ENCODE results near the gene AHRR. TPM values are rescaled to one million over a fixed set of nuclear protein-coding genes. Genes with fewer than 3 reads are reported as not detected.

AHRR gene
- polyA plus RNA-seq, 3 donors, result 0.15 TPM; not detected in 1

- no peaks in the 10 kb centered on the region for H3K27me3 ChIP-seq (ENCODE audit: control insufficient read depth in 2 of 2, insufficient read depth in 2 of 2, low read length in 2 of 2)
- WGBS (ENCODE audit: insufficient coverage), result no CpG with 5 or more reads among the region's 1 CpG
- Mint-ChIP-seq H3K27ac (no peak overlapping the region), H3K36me3 (no peaks in the 10 kb centered on the region), H3K4me1 (no peaks in the 10 kb centered on the region), H3K4me3 (no peak overlapping the region), H3K9me3 (peaks cover 7 to 24% (median 22%) of the 10 kb centered on the region in 7 donors), H3K27me3 (ENCODE audit: low read depth in 3 of 3) (peaks cover 0 to 3% (median 2%) of the 10 kb centered on the region in 3 donors)
- no peaks in the 10 kb centered on the region for H3K79me2 ChIP-seq (ENCODE audit: insufficient read depth, low read length)
- no peak overlapping the region for H3K4me3 ChIP-seq (replicated peaks in 1 of 3; ENCODE audit: low read depth in 2 of 3, low read length in 3 of 3)
- H3K4me1 ChIP-seq (ENCODE audit: control insufficient read depth in 1 of 2, insufficient read depth in 2 of 2, low read length in 2 of 2), result peaks cover 0 to 6% of the 10 kb centered on the region in 2 donors
- intact Hi-C loops (cut with micrococcal nuclease), result no loop called here
- no peaks in the 10 kb centered on the region for H3K36me3 ChIP-seq (replicated peaks in 1 of 2; ENCODE audit: control insufficient read depth in 1 of 2, insufficient read depth in 2 of 2, low read length in 2 of 2)
- peaks cover 0 to 16% of the 10 kb centered on the region in 2 donors for H3K9me3 ChIP-seq (replicated peaks in 1 of 2; ENCODE audit: control insufficient read depth in 1 of 2, insufficient read depth in 1 of 2, low read length in 2 of 2)
- DNase-seq, result peak in 1 of 3 donors; percentile 1
- H2AFZ ChIP-seq (ENCODE audit: insufficient read depth, low read depth, low read length, poor library complexity, severe bottlenecking), result no peak overlapping the region
- no peak overlapping the region for H3K4me2 ChIP-seq (replicated peaks; ENCODE audit: extremely low read depth, low read length, poor library complexity, severe bottlenecking)
- no peaks in the 10 kb centered on the region for H4K20me1 ChIP-seq (ENCODE audit: insufficient read depth, low read length)
- no peak for TF ChIP-seq CTCF (IDR thresholded peaks at IDR 0.05)
- no peak overlapping the region for H3K9ac ChIP-seq (ENCODE audit: insufficient read depth, low read length, poor library complexity, severe bottlenecking)
- H3K27ac ChIP-seq (ENCODE audit: low read depth in 1 of 2, low read length in 2 of 2), result no peak overlapping the region
Measured at GRCh38 chr5:385321-385720, 63.8 kb downstream of the AHRR start.

- peaks cover 0 to 3% (median 2%) of the 10 kb centered on the region in 3 donors for H3K27me3 Mint-ChIP-seq (ENCODE audit: low read depth in 3 of 3)
- TF ChIP-seq CTCF (IDR thresholded peaks at IDR 0.05), result no peak
- no peak overlapping the region for H2AFZ ChIP-seq (ENCODE audit: insufficient read depth, low read depth, low read length, poor library complexity, severe bottlenecking)
- WGBS (ENCODE audit: insufficient coverage), result 94% methylated on average over 14 of the region's 18 CpGs
- peaks cover 0 to 6% of the 10 kb centered on the region in 2 donors for H3K4me1 ChIP-seq (ENCODE audit: control insufficient read depth in 1 of 2, insufficient read depth in 2 of 2, low read length in 2 of 2)
- no peak overlapping the region for H3K9ac ChIP-seq (ENCODE audit: insufficient read depth, low read length, poor library complexity, severe bottlenecking)
- H3K9me3 ChIP-seq (replicated peaks in 1 of 2; ENCODE audit: control insufficient read depth in 1 of 2, insufficient read depth in 1 of 2, low read length in 2 of 2), result peaks cover 0 to 16% of the 10 kb centered on the region in 2 donors
- no peak overlapping the region for H3K27ac ChIP-seq (ENCODE audit: low read depth in 1 of 2, low read length in 2 of 2)
- no peak for DNase-seq
- no peaks in the 10 kb centered on the region for H3K27me3 ChIP-seq (ENCODE audit: control insufficient read depth in 2 of 2, insufficient read depth in 2 of 2, low read length in 2 of 2)
- peaks cover 7 to 25% (median 22%) of the 10 kb centered on the region in 7 donors for H3K9me3 Mint-ChIP-seq
- H3K4me2 ChIP-seq (replicated peaks; ENCODE audit: extremely low read depth, low read length, poor library complexity, severe bottlenecking), result no peak overlapping the region
- intact Hi-C loops (cut with micrococcal nuclease), result no loop called here
- no peak overlapping the region for H3K4me3 ChIP-seq (replicated peaks in 1 of 3; ENCODE audit: low read depth in 2 of 3, low read length in 3 of 3)
- H3K36me3 ChIP-seq (replicated peaks in 1 of 2; ENCODE audit: control insufficient read depth in 1 of 2, insufficient read depth in 2 of 2, low read length in 2 of 2), result no peaks in the 10 kb centered on the region
- no peaks in the 10 kb centered on the region for H4K20me1 ChIP-seq (ENCODE audit: insufficient read depth, low read length)
- no peak overlapping the region for H3K4me3 Mint-ChIP-seq
- peak overlapping the region in 2 of 7 donors; percentile 54 to 65 for H3K27ac Mint-ChIP-seq
- no peaks in the 10 kb centered on the region for H3K79me2 ChIP-seq (ENCODE audit: insufficient read depth, low read length)
- H3K4me1 Mint-ChIP-seq, result no peaks in the 10 kb centered on the region
- H3K36me3 Mint-ChIP-seq, result no peaks in the 10 kb centered on the region
Measured at GRCh38 chr5:386432-387341, 65.2 kb downstream of the AHRR start.
